GM12878 (cell line): ENCODE measurements around the gene CD48.

Experiments used
- BCL3 ChIP-seq: IDR thresholded peaks from 2 replicates; pipeline ENCODE4 v1.6.1; 2011; ENCODE audit warnings: borderline replicate concordance, low read depth, mild to moderate bottlenecking, moderate library complexity, low read length; ENCODE audit not compliant: insufficient read depth, poor library complexity, severe bottlenecking
- BMI1 ChIP-seq: fragments of 450-650 bp; IDR thresholded peaks from 2 replicates; pipeline ENCODE4 v1.6.1; 2016; ENCODE audit warnings: mild to moderate bottlenecking, moderate library complexity, borderline replicate concordance
- DPF2 ChIP-seq: fragments of 450-650 bp; IDR thresholded peaks from 2 replicates; pipeline ENCODE4 v1.6.1; 2017; ENCODE audit warnings: mild to moderate bottlenecking
- EP300 ChIP-seq, 2 experiments: fragments of 150-350 bp in 1 of 2; IDR thresholded peaks; 2 replicates each; pipeline ENCODE4 v1.6.1; 2011 to 2012; ENCODE audit warnings: low read depth in 2 of 2, low read length in 2 of 2, borderline replicate concordance in 1 of 2, improper control_type of control experiment in 1 of 2, inconsistent platforms in 1 of 2; ENCODE audit not compliant: control insufficient read depth in 1 of 2
- GABPA ChIP-seq: IDR thresholded peaks from 2 replicates; pipeline ENCODE4 v1.6.1; 2014; ENCODE audit warnings: antibody characterized with exemption, low read depth, mild to moderate bottlenecking, inconsistent platforms
- RBBP5 ChIP-seq: fragments of 200-600 bp; sonication (generic); conservative IDR thresholded peaks from 2 replicates; pipeline ENCODE4 v1.6.1; 2016
- TCF12 ChIP-seq: IDR thresholded peaks from 2 replicates; pipeline ENCODE4 v1.6.1; 2011; ENCODE audit warnings: low read depth, mild to moderate bottlenecking, low read length
- USF1 ChIP-seq: IDR thresholded peaks from 2 replicates; pipeline ENCODE4 v1.6.1; 2011; ENCODE audit warnings: borderline replicate concordance, low read depth, mild to moderate bottlenecking, moderate library complexity, mixed read lengths, low read length; ENCODE audit not compliant: insufficient read depth; ENCODE audit errors: extremely low read length
- ZBTB33 ChIP-seq: fragments of 450-650 bp; IDR thresholded peaks from 2 replicates; pipeline ENCODE4 v1.6.1; 2017; ENCODE audit warnings: mild to moderate bottlenecking
- ZNF384 ChIP-seq: IDR thresholded peaks from 2 replicates; pipeline ENCODE4 v1.6.1; 2012; ENCODE audit warnings: low read depth, mild to moderate bottlenecking, low read length, improper control_type of control experiment, borderline replicate concordance
- TF ChIP-seq, protein P1 (sequence below): IDR thresholded peaks from 2 replicates; pipeline ENCODE4 v1.6.1; 2012; ENCODE audit warnings: low read depth, low read length, improper control_type of control experiment
- TF ChIP-seq, protein P2 (sequence below): IDR thresholded peaks from 2 replicates; pipeline ENCODE4 v1.6.1; 2011; ENCODE audit warnings: mild to moderate bottlenecking, low read depth, low read length, moderate library complexity; ENCODE audit not compliant: insufficient replicate concordance

- TF ChIP-seq, protein P1, sequence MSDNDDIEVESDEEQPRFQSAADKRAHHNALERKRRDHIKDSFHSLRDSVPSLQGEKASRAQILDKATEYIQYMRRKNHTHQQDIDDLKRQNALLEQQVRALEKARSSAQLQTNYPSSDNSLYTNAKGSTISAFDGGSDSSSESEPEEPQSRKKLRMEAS = no peak
- TF ChIP-seq ZBTB33 = no peak
- no peak for TF ChIP-seq USF1
- TF ChIP-seq ZNF384 = no peak
- TF ChIP-seq BMI1 = no peak
- no peak for TF ChIP-seq EP300 (IDR thresholded peaks at IDR 0.05; ENCODE audit: borderline replicate concordance in 1 of 2, control insufficient read depth in 1 of 2, low read depth in 2 of 2, low read length in 2 of 2)
- no peak for TF ChIP-seq RBBP5
- TF ChIP-seq TCF12 = no peak
- TF ChIP-seq, protein P2, sequence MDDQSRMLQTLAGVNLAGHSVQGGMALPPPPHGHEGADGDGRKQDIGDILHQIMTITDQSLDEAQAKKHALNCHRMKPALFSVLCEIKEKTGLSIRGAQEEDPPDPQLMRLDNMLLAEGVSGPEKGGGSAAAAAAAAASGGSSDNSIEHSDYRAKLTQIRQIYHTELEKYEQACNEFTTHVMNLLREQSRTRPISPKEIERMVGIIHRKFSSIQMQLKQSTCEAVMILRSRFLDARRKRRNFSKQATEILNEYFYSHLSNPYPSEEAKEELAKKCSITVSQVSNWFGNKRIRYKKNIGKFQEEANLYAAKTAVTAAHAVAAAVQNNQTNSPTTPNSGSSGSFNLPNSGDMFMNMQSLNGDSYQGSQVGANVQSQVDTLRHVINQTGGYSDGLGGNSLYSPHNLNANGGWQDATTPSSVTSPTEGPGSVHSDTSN = no peak
- TF ChIP-seq DPF2 = no peak
- TF ChIP-seq BCL3 = no peak
- no peak for TF ChIP-seq GABPA
These were observed 41.3 kb upstream of the CD48 start for GRCh38 chr1:160752924-160753323.
